ENCODE data around the gene RPL19.

The RPL19 gene

DNA sequence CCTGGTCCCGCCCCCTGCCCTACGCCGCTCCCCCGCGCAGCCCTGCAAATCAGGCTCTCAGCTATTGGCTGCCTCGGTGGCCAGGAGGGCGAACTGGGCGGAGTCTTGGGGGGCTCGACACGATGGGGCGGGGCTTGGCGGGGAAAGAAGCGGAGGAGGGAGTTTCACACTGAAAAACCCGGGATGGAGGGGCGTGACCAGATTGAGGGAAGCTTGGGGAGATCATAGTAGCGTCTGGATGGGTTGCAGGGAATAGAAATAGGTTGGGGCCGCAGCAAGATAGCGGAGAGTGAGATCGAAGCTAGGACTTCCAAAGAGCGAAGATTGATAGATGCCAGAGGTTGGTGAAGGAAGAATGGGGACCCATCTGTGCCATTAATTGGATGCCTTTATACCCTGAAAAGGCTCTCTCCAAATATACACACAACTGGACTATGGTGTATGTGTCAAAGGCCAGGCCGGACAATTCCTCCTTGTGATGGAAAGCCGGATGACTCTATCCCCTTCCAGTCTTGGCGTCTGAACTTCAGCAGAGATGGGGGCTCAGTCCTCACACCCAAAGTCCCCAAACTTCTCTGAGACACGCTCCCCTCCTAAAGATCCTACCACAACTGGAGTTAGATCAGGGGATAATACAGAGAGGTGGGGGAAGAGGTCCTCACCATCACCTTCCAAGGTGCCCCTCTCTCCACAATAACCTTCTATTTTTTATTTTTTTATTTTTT, 26.0 kb downstream of the RPL19 start:
- DNase-seq (ENCODE audit: extremely low read depth, low read depth), result no peak
- peak overlapping the region; percentile 15 for H3K4me3 ChIP-seq (replicated peaks; ENCODE audit: low read depth, low read length)
- TF ChIP-seq CTCF (IDR thresholded peaks at IDR 0.05; ENCODE audit: low read depth, low read length, missing control alignments), result no peak

- TF ChIP-seq CTCF (IDR thresholded peaks at IDR 0.05; ENCODE audit: low read depth, low read length, missing control alignments), result no peak
- H3K4me3 ChIP-seq (replicated peaks; ENCODE audit: low read depth, low read length), result no peak overlapping the region
- DNase-seq (ENCODE audit: extremely low read depth, low read depth), result no peak
Observed at GRCh38 chr17:39227364-39227919, 27.4 kb downstream of the RPL19 start.

DNA sequence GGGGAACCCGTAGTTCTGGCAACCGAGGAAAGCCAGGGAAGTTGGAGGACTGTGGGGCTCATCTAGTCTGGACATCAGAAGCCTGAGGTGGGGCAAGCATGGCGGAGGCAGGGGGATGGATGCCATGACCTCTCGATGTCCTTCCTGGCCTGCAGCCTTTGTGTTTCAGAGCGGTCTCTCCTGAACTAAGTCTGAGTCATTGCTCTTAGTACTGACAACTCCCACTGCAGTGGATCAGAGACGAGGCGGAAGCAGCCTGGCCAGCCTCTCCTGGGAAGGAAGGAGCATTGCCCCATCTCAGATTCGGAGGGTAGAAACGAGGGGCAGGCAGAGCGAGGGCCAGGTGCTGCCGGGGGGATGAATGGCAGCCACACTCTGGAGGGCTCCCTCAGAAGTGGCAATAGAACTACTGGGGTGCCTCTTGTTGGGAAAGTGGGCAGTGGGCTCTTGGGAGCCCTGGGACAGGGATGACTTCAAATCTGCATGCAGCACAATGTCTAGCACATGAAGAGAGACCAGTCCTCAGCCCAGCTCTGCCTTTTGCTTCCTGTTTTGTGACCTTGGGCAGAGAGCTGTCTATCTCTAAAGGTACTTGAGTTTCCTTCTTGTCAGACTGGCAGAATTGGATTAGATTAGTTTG, 29.3 kb downstream of the RPL19 start:
- DNase-seq (ENCODE audit: extremely low read depth, low read depth), result no peak
- H3K4me3 ChIP-seq (replicated peaks; ENCODE audit: low read depth, low read length), result no peak overlapping the region
- no peak for TF ChIP-seq CTCF (IDR thresholded peaks at IDR 0.05; ENCODE audit: low read depth, low read length, missing control alignments)

GRCh38 chr17:39230361-39230760, 30.3 kb downstream of the RPL19 start:
- no peak overlapping the region for H3K4me3 ChIP-seq (replicated peaks; ENCODE audit: low read depth, low read length)
- no peak for TF ChIP-seq CTCF (IDR thresholded peaks at IDR 0.05; ENCODE audit: low read depth, low read length, missing control alignments)
- no peak for DNase-seq (ENCODE audit: extremely low read depth, low read depth)

DNA sequence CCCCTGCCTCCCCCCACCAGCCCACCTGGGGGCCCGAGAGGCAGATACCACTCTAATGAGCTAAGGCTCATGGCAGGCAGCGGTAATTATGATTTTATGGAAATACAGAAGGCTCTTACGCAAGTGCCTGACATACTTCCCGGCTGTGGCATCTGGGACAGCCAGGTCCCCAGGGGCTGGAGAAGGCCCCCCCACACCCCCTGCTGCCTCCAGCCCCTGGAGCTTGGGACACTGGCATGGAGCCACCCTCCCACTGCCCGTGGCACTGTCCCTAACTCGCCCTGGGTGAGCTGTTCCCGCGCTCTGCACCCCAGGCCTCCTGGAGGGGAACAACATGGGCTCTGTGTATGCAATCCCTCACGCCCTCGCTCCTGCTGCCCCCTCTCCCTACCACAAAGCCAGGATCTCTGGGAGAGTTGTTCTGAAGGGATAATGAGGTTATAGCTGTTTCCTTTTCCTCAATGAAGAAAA, 31.0 kb downstream of the RPL19 start:
- no peak for TF ChIP-seq CTCF (IDR thresholded peaks at IDR 0.05; ENCODE audit: low read depth, low read length, missing control alignments)
- H3K4me3 ChIP-seq (replicated peaks; ENCODE audit: low read depth, low read length), result no peak overlapping the region
- DNase-seq (ENCODE audit: extremely low read depth, low read depth), result no peak

DNA sequence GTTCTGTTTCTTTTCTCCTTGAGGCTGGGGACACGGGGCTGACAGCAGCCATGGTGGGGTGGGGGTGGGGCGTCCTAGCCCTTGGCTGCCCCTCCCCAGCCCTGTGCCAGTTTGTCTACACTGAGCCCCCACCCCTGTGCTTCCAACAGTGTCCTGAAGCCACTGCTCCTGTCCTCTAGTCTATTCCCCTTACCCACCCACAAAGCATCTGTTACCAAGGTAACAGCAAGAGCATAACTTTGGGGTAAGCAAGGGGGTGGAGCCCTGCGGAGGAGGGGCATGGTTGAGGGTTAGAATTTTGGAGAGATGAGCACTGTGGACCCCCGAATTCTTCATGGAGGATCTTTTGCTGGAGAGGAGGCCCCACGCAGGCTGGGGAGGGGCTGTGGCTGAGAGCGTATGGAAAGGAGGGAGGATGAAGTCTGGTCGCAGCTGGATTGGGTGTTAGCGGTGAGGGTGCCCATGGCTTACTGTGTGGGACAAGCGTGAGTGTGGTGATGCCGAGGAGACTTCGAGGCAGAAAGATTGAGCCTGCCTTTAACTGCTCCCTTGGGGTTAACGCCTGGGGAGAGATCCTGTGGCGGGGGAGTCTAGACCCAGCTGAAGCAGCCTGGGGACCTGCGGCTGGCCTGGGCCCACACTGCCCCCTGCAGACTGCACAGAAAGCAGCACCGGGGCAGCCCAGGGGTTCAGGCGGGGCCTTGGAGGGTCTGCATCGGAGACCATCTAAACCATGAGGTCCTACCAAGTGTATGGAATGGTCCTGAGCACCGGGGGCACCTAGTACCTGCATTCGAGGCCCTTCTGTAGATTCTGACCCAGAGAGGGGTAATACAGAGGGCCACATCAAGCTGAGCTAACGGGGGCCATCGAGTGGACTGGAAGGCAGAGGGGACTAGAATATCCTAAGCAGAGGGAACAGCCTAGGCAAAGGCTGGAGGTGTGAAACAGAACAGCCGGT, 31.8 kb downstream of the RPL19 start:
- DNase-seq (ENCODE audit: extremely low read depth, low read depth), result no peak
- H3K4me3 ChIP-seq (replicated peaks; ENCODE audit: low read depth, low read length), result no peak overlapping the region
- TF ChIP-seq CTCF (IDR thresholded peaks at IDR 0.05; ENCODE audit: low read depth, low read length, missing control alignments), result peak; percentile 76
